GM19438 (cell line): ENCODE data around the gene DGKI.

Experiments used
- ATAC-seq: cut with Tn5 transposase; IDR thresholded peaks from one replicate; pipeline ENCODE4 v1.9.1; 2021; ENCODE audit warnings: low read depth; ENCODE audit not compliant: unreplicated experiment

DGKI gene

DNA sequence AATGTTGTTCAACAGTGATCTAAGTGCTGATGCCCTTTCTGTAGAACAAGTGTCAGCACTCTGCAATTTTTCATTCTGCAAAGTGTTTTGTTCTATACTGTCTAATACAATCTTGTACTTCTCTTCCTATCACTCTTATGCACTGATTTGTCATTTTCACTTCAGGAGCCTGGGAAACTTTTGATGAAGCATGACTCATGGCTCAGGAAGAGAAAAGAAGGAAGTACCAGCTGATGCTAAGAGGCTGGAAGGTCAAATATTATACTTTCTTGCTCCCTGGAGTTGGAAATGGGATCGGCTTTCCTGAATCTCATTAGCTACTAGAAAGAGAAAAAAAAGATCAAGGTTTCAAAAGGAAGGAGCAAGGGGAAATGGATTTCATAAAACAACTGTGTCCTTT lies 45.8 kb downstream of the DGKI start:
- ATAC-seq: no peak

DNA sequence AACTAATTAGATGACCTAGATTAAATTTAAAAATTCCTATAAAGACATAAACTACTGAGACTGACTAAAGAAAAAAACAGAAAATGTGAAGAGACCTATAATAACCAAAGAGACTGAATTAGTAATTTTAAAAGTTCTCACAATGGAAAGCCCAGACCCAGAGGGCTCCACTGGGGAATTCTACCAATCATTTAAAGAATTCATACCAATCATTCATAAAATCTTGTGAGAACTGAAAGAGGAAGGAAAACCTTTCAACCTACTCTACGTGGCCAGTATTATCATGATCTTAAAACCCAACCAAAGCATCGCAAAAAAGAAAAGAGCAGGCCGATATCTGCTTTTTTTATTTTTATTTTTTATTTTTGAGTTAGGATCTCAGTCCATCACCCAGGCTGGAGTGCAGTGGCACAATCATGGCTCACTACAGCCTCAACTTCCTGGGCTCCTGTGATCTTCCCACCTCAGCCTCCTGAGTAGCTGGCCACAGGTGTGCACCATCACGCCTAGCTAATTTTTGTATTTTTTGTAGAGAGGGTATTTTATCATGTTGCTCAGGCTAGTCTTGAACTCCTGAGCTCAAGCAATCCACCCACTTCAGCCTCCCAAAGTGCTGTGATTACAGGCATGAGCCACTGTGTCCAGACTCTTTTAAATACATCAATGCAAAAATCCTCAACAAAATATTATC lies 48.6 kb downstream of the DGKI start:
- ATAC-seq: peak; percentile 98

DNA sequence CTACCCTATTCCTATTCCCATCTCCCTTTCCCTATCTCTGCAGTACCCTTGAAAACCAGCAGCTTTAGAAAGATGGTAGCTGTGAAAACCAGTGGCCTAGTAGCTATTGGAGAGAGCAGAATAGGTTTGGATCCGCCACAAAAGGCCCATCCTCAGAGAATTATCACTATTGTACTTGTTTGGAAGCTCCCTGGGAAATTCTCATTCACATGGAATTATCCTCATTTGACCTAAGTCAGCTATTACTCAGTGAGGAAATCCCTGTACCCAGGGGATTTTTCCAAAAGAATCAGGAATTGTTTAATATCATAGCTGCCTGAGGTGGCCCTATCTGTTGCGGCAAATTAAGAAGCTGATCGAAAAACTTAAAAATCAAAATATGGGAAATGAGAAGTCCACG lies 51.6 kb downstream of the DGKI start:
- ATAC-seq: no peak

DNA sequence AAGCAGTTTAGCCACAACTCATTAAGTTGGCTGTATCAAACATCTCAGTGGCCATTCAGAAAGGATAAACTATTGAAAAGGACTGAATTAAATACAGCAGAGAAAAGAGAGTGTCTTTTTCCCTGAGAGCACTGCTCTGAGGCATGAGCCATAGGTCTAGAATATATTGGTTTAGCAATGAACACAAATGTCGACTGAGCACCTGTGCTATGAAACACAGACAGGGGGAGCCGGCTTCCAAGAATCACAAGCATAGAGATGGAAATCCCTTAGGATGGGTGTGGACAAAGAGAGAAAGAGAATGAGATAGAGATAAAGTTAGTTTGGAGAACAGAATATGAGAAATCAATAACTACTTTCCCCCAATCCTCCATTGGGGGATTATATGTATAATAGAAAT lies 54.8 kb downstream of the DGKI start:
- no peak for ATAC-seq

DNA sequence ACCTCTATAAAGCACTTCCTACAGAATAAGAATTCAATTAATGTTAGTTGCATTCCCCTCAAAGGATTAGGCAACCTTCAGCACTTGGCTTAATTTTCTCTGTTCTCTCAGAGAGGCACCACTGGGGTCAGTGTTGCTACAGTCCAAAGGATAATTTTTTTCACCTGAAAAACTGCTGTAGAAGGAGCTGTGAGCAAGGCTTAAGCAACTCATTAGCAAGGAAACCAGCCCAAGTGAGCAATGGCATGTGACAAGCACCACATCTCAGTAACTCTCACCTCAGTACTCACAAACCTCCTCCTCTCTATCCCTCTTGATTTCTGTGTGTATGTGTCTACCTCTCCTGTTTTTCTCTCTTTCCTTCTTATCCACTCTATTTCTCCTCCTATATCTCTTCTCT lies 55.9 kb downstream of the DGKI start:
- no peak for ATAC-seq

DNA sequence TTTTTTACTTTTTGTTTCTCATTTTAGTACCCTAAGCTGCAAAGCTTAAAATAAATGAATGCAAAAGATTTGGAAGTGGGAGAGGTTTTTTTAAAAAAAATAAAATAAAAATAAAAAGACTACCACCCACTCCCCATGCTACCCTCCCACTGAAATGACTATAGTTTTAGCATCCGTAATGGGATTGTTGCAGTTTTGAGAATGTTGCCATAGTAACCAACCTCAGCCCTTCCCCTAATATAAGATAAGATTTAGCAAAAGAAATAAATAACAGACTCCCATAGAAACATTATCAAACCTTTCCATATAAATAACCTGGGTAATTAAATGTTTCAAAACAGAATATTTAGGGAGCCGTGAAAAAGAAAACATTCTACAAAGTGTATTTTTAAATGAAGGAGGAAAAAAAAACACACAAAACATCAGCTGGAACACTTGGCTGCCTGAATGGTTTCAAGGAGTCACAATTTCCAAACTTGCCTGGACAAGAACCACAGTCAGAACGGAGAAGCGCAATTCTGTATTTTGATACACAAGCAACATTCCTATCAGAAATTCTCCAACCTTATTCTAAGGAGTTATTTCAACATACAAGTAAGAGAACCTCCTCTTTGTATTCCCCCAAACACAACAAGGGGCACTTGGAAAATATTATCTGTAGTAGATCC lies 57.4 kb downstream of the DGKI start:
- no peak for ATAC-seq

DNA sequence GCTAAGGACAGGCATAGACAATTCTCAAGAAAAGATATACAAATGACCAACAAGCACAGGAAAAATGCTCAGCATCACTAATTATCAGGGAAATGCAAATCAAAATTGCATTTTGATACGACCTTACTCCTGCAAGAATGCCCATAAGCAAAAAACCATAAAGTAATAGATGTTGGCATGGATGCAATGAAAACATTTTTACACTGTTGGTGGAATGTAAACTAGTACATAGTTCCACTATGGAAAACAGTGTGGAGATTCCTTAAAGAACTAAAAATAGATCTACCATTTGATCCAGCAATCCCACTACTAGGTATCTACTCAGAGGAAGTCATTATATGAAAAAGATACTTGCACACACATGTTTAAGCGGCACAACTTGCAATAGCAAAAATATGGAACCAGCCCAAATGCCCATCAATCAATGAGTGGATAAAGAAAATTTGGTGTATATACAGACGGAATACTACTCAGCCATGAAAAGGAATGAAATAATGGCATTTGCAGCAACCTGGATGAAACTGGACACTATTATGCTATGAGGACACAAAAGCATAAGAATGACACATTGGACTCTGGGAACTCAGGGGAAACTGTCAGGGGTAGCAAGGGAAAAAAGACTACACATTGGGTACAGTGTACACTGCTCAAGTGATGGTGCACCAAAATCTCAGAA lies 59.3 kb downstream of the DGKI start:
- ATAC-seq: no peak

DNA sequence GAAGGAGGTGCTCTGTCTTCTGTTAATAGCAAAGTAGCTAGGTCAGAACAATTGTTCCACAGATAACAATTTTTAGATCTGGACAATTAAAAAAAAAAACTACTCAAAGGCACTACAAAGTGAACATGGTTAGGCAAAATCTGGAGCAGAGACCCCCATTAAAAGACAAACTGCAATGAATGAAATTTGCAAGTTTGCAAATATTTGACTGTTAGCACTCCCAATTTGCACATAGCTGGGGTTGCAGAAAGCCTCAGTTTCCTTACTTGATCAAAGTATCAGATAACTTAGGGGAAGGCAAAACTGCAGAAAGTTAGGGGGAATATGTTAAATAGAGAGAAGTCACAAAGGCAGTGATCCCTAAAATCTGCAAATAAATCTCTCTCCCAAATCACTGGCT lies 68.3 kb downstream of the DGKI start:
- ATAC-seq: no peak

DNA sequence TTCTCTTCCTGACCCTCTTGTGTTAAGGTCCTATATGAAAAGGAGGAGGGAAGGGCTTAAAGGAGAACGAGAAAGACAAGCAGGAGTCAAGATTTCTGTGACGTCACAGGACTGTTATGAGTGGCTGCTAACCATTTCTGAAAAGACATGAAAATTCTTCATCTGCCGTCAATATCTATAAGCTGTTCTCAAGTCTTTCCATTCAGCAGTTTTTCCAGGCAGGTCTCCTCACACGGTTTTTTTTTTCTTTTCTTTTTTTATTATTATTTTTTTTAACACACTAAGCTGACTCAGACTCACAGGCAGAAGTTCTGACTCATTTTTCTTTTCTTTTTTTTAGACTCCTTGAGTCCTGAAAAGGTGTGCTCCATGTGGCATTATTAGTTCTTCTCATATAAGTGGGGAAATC lies 72.0 kb downstream of the DGKI start:
- no peak for ATAC-seq

DNA sequence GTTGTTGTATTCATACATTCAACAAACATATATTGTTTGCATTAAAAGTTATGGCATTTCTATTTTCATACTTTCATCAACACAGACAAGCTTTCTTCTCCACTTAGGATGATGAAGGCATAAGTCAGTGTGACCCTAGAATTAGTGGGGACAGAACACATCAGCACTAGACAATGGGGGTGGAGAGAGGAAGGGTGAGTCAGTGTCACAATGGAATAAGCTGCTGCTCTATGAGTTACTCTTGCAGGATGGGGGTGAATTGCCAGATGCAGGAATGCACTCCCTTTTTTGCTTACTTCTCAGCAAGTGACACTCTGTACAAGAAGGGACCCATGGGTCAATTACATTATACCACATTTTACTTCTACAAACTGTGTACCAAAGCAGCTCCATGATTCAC lies 74.0 kb downstream of the DGKI start:
- no peak for ATAC-seq

DNA sequence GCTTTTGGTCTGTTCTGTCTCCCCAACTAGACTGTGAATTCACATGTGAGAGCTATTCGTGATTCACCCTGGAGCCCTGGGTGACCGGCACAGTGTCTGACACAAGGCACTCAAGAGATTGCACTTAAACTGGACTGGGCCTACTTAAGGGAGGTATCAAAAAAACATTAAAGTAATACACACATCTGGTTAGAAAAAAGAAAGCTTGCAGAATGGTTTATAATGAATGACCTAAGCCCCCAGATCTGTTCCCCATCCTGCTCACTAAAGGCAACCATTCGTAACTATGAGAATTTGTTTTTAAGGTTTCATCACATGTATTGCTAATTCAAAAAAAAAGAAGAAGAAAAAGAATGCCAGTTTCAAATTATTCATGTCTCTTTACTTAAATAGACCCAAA lies 74.5 kb downstream of the DGKI start:
- ATAC-seq: no peak

DNA sequence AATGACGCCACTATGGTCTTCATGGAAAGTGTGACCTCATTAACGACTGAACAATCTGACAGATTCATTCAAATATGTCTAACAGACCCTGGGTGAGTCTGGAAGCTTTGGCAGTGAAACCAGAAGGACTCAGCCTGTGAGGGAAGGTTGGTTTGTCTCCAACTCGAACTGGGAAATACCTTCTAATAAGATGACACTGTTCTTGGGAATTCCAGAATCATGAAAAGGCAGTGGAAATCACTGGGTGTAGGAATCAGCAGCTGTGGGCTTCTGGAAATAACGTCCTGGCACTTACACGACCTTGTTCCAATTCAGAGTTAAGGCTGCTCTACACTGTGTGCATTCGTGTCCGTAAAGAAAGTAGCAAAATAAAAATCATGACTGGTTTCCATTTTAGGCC lies 75.1 kb downstream of the DGKI start:
- no peak for ATAC-seq

DNA sequence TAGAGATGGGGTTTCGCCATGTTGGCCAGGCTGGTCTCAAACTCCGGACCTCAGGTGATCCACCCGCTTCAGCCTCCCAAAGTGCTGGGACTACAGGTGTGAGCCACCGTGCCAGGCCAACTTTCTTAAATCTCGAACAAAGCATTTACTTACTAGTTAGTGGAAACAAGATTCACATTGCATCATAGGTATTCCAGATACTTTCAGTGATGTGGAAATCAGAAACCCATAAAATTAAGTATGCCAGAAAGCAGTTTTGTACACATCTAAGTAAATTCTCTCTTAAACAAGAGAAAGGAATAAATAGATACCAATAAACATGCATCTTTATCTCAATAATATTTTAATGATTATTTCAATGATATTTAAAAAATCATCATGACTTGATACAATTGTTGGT lies 75.5 kb downstream of the DGKI start:
- no peak for ATAC-seq

DNA sequence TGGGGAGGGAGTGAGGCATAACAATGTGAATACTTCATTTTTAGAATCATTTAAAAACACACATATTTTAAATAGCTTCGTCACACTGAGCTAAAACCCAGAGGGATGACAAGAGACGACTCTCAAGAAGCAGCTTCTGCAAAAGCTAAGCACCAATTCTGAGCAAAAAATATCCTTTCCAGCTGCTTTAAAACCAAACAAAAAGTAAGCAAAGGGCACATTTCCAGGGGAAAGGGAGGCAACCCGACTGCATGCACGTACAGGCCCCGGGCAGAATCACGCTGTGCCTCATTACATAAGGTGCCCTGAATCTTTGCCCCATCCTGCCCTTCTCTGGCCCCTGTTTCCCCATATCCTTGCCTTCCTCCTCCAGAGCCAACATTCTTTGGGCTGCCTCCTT lies 78.4 kb downstream of the DGKI start:
- no peak for ATAC-seq

DNA sequence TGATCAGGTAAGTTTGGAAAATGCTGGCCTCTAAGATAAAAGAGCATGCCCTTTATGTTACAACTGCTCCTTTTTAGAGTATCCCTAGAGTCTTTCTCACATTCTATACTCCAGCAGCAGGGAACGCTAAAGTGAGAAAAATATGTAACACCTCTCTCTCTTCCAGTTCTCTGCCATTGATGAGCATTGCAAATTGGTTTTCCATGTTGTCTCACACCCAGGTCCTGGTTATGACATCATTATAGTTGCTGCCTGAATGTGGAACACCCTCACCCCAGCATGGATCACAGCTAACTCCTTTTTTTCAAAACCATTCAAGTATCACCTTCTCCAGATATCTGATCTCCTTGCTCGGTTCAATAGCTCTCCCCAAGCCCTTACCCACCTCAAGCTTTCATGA lies 84.4 kb downstream of the DGKI start:
- no peak for ATAC-seq

DNA sequence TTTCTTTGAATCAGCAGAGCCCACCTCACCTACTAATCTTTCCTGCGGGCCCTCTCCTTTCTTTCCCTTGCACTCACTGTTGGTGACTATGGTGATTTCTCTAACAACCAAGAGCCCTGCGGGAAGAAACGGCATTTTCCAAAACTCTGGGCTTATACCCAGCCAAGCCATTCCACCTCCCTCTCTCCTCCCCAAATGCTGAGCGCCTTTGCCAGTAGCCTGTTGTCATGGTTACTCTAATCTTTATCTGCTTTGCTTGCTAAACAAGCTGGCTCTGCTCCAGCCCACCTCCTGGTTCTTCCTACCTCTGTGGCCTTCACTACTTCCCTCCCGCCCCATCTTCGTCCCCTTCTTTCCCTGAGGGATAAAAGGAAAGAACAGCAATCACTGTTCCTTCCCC lies 86.7 kb downstream of the DGKI start:
- ATAC-seq: no peak

DNA sequence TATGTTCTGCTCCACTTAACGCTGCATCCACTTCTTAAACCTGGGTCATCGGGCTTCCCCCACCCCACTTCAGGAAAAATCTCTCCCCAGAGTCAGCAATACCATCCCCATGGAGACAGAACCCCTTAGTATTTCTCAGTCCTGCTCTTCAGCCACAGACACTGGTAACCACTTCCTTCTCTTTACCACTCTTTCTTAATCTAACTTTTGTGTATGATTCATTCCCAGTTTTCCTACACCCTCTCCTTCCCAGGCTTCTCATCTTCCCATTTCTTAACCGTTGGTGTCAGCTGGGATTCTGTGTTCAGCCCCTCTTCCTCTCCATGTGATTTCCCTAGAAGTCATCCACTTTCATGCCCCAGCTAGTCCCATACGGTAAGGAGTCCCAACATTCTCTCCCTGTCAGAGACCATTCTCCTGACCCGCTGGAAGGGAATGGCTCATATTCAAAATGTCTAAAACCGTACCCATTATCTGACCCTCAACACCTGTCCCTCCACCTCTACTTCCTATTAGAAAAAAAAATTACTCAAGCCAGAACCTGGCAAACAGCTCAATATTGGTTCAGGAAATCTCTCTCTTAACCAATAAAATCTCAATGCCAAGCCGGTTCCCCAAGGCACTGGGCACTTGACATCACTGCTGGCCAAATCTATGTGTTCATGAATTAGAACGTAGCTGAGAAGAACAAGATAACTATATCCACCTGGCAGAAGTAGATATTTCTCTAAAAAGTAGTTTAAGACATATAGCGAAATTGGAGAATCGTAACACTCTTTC lies 89.4 kb downstream of the DGKI start:
- ATAC-seq: no peak

DNA sequence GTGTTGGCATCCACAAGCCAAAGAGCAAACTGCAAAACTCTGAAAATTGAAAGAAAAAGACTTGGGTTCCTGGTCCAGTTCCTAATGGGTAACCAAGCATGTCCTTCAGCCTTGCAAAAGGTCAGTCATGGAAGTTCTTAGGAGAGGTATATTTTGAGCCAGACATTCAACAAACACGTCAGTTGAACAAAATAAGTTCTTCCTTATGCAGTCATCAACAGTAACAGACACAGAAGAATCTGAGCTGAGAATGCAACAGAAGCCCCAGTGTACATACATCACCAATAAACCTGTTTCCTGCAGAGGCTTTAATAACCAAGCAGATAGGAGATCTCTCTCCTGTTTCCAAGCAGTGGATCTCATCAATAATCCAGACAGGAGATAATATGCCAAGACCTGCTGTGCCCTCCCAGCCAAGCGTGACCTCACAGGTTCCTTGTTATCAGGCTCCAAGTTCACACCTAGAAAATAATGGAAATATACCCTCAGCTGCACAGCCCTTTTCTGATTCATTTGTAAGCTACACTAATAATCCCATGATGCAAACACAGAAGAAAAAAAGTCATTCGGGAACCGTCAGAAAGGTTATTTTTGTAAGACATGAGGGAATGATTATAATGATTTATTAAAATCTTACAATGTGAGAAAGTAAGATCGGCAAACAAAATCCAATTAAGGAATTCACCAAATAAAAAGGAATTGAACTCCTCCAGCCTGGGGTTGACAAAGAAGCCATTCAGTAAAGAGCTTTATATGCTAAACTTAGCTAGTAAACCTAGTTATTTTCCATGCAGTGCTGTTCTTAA lies 90.7 kb downstream of the DGKI start:
- no peak for ATAC-seq

DNA sequence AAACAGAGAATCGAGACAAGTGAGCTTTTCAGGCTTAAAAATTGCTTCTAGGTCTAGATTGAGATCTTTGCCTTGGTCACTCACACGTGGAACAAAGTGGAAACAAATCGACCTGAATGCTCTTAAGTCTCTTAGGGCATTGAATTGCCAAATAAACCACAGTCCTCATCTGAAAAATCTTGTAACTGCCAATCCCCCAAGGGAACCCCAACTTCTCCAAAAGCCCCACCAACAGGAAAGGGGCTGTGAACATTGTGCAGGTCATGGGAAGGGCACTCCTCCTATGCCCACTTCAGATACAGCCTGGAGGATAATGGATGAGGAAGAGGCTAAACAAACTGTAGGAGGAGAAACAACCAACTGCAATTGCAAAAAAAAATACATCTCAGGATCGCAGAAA lies 91.3 kb downstream of the DGKI start:
- no peak for ATAC-seq
